WTC11 (cell line): ENCODE measurements around the gene GLS. TPM values are rescaled to one million over a fixed set of nuclear protein-coding genes. Genes with fewer than 3 reads are reported as not detected.
A peak's percentile ranks its signal among the peaks of the same experiment; 100 is the strongest.

Experiments used
- ATAC-seq: fragments of 200-7000 bp; cut with Tn5 transposase; 2 replicates; pipeline ENCODE4 v1.10.0; 2021; ENCODE audit warnings: mild to moderate bottlenecking, moderate library complexity
- CTCF ChIA-PET: fragments of 300-600 bp; sonication (Branson Sonifier 250); formaldehyde crosslinking; loops from one replicate; lab custom pipeline; 2021; ENCODE audit warnings: antibody characterized with exemption; lab: Charles Lee
- POLR2A ChIA-PET: fragments of 350-600 bp; sonication (Branson Sonifier 250); formaldehyde crosslinking; loops from one replicate; lab custom pipeline; 2021; ENCODE audit warnings: antibody characterized with exemption; lab: Charles Lee
- DNase-seq: peaks from one replicate; pipeline ENCODE4 v3.0.0; 2021; ENCODE audit warnings: low spot score
- H3K27ac Mint-ChIP-seq: 2 replicates; pipeline ENCODE4 v1.8.0; 2021; ENCODE audit warnings: mixed read lengths
- H3K27me3 Mint-ChIP-seq: 2 replicates; pipeline ENCODE4 v1.8.0; 2021; ENCODE audit warnings: low read depth, mild to moderate bottlenecking, moderate library complexity, mixed read lengths
- H3K36me3 Mint-ChIP-seq: 2 replicates; pipeline ENCODE4 v1.8.0; 2021; ENCODE audit warnings: mixed read lengths
- H3K4me1 Mint-ChIP-seq: 2 replicates; pipeline ENCODE4 v1.8.0; 2022; ENCODE audit warnings: mixed read lengths
- H3K4me3 Mint-ChIP-seq: 2 replicates; pipeline ENCODE4 v1.8.0; 2021; ENCODE audit warnings: mild to moderate bottlenecking, moderate library complexity, mixed read lengths
- H3K9me3 Mint-ChIP-seq: 2 replicates; pipeline ENCODE4 v1.8.0; 2021; ENCODE audit warnings: mixed read lengths
- ESRRA ChIP-seq: sonication (generic); formaldehyde crosslinking; IDR thresholded peaks from 2 replicates; pipeline ENCODE4 v1.8.1; 2022; ENCODE audit warnings: mild to moderate bottlenecking, missing genetic modification reagents, borderline replicate concordance
- HMGXB4 ChIP-seq: sonication (generic); formaldehyde crosslinking; IDR thresholded peaks from 2 replicates; pipeline ENCODE4 v1.8.1; 2023; ENCODE audit warnings: mild to moderate bottlenecking, moderate library complexity, missing genetic modification reagents
- JAZF1 ChIP-seq: fragments of 250-450 bp; sonication (Bioruptor Pico); IDR thresholded peaks from 2 replicates; pipeline ENCODE4 v1.9.0; 2021; ENCODE audit warnings: moderate library complexity, mild to moderate bottlenecking, inconsistent platforms
- JUN ChIP-seq: sonication (generic); formaldehyde crosslinking; IDR thresholded peaks from 2 replicates; pipeline ENCODE4 v1.8.0; 2023; ENCODE audit warnings: mild to moderate bottlenecking, missing genetic modification reagents
- MLX ChIP-seq: sonication (generic); formaldehyde crosslinking; IDR thresholded peaks from 2 replicates; pipeline ENCODE4 v1.8.1; 2023; ENCODE audit warnings: mild to moderate bottlenecking, missing genetic modification reagents, moderate library complexity
- PRRX2 ChIP-seq: fragments of 250-450 bp; sonication (Bioruptor Pico); IDR thresholded peaks from 2 replicates; pipeline ENCODE4 v1.8.0; 2021; ENCODE audit warnings: mild to moderate bottlenecking
- RELA ChIP-seq: sonication (generic); formaldehyde crosslinking; IDR thresholded peaks from 2 replicates; pipeline ENCODE4 v1.8.1; 2022; ENCODE audit warnings: missing genetic modification reagents, mild to moderate bottlenecking, borderline replicate concordance
- RORB ChIP-seq: fragments of 250-450 bp; sonication (Bioruptor Pico); IDR thresholded peaks from 2 replicates; pipeline ENCODE4 v1.9.0; 2021; ENCODE audit warnings: mild to moderate bottlenecking
- SMAD4 ChIP-seq: sonication (generic); formaldehyde crosslinking; IDR thresholded peaks from 2 replicates; pipeline ENCODE4 v1.8.0; 2022; ENCODE audit warnings: mild to moderate bottlenecking, missing genetic modification reagents
- SP1 ChIP-seq: sonication (generic); formaldehyde crosslinking; conservative IDR thresholded peaks from 2 replicates; pipeline ENCODE4 v1.8.1; 2022; ENCODE audit warnings: missing genetic modification reagents
- TEAD4 ChIP-seq: sonication (generic); formaldehyde crosslinking; IDR thresholded peaks from 2 replicates; pipeline ENCODE4 v1.8.0; 2022; ENCODE audit warnings: mild to moderate bottlenecking, missing genetic modification reagents
- TP53 ChIP-seq: sonication (generic); formaldehyde crosslinking; IDR thresholded peaks from 2 replicates; pipeline ENCODE4 v1.8.1; 2023; ENCODE audit warnings: mild to moderate bottlenecking, missing genetic modification reagents
- ZNF232 ChIP-seq: sonication (generic); formaldehyde crosslinking; IDR thresholded peaks from 2 replicates; pipeline ENCODE4 v1.8.0; 2022; ENCODE audit warnings: mild to moderate bottlenecking, missing genetic modification reagents
- ZNF416 ChIP-seq: fragments of 250-450 bp; sonication (Bioruptor Pico); IDR thresholded peaks from 2 replicates; pipeline ENCODE4 v1.9.0; 2021; ENCODE audit warnings: mild to moderate bottlenecking, inconsistent platforms
- total RNA-seq: library from RNA; stranded (reverse); gene quantifications from 3 replicates; pipeline ENCODE4 v1.2.3, GENCODE V29; 2021
- TF ChIP-seq, protein P1 (sequence below): sonication (generic); formaldehyde crosslinking; IDR thresholded peaks from 2 replicates; pipeline ENCODE4 v1.8.0; 2022; ENCODE audit warnings: mild to moderate bottlenecking, missing genetic modification reagents
- TF ChIP-seq, protein P2 (sequence below): fragments of 250-450 bp; sonication (Bioruptor Pico); IDR thresholded peaks from 2 replicates; pipeline ENCODE4 v1.9.0; 2021; ENCODE audit warnings: mild to moderate bottlenecking
- TF ChIP-seq, protein P3 (sequence below): sonication (generic); formaldehyde crosslinking; IDR thresholded peaks from 2 replicates; pipeline ENCODE4 v1.8.0; 2022; ENCODE audit warnings: mild to moderate bottlenecking, missing genetic modification reagents
- TF ChIP-seq, protein P4 (sequence below): sonication (generic); formaldehyde crosslinking; IDR thresholded peaks from 2 replicates; pipeline ENCODE4 v1.8.1; 2023; ENCODE audit warnings: mild to moderate bottlenecking, missing genetic modification reagents
- TF ChIP-seq, protein P5 (sequence below): sonication (generic); formaldehyde crosslinking; IDR thresholded peaks from 2 replicates; pipeline ENCODE4 v1.8.1; 2022; ENCODE audit warnings: missing genetic modification reagents, borderline replicate concordance
- TF ChIP-seq, protein P6 (sequence below): fragments of 250-450 bp; sonication (Bioruptor Pico); IDR thresholded peaks from 2 replicates; pipeline ENCODE4 v1.9.0; 2021; ENCODE audit warnings: mild to moderate bottlenecking

The GLS gene
- total RNA-seq, 1 experiment from 2014 or later: 115 TPM

DNA sequence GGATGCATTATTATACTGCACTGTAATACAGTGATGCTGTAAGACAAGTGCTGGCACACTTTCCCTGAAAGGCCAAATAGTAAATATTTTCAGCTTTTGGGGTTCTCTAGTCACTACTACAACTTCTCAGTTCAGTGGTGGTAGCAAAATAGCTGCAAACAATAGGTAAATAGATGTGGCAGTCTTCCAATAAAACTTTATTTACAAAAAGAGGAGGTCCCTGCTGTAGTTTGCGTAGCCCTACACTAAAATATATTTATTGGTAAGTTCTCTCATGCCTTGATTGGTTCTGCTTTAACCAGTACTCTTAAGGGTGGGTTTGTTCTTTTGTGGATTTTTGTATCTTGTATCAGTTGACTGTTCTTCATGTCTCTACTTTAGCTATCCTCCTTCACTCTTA, 7.8 kb downstream of the GLS start:
- ChIA-PET POLR2A (no interaction called here), CTCF (interaction anchor here (1.0 to 1.6 kb wide), 2 partner anchors 31 to 38 kb away, joined by 5 read pairs; no protein-coding TSS in a partner anchor)
- H3K4me1 Mint-ChIP-seq: peaks cover 56% of the 10 kb centered on the region
- no peak for ATAC-seq
- TF ChIP-seq RELA (CRISPR knock-in tag) (no peak), SP1 (no peak), TP53 (CRISPR knock-in tag) (no peak), JUN (CRISPR knock-in tag) (no peak), SMAD4 (CRISPR knock-in tag) (no peak), JAZF1 (CRISPR knock-in tag) (no peak), ZNF416 (no peak), HMGXB4 (CRISPR knock-in tag) (no peak), ESRRA (CRISPR knock-in tag) (no peak)
- TF ChIP-seq, protein P1, sequence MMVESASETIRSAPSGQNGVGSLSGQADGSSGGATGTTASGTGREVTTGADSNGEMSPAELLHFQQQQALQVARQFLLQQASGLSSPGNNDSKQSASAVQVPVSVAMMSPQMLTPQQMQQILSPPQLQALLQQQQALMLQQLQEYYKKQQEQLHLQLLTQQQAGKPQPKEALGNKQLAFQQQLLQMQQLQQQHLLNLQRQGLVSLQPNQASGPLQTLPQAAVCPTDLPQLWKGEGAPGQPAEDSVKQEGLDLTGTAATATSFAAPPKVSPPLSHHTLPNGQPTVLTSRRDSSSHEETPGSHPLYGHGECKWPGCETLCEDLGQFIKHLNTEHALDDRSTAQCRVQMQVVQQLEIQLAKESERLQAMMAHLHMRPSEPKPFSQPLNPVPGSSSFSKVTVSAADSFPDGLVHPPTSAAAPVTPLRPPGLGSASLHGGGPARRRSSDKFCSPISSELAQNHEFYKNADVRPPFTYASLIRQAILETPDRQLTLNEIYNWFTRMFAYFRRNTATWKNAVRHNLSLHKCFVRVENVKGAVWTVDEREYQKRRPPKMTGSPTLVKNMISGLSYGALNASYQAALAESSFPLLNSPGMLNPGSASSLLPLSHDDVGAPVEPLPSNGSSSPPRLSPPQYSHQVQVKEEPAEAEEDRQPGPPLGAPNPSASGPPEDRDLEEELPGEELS (CRISPR knock-in tag): no peak
- TF ChIP-seq, protein P2, sequence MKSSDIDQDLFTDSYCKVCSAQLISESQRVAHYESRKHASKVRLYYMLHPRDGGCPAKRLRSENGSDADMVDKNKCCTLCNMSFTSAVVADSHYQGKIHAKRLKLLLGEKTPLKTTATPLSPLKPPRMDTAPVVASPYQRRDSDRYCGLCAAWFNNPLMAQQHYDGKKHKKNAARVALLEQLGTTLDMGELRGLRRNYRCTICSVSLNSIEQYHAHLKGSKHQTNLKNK (CRISPR knock-in tag): no peak
- TF ChIP-seq, protein P3, sequence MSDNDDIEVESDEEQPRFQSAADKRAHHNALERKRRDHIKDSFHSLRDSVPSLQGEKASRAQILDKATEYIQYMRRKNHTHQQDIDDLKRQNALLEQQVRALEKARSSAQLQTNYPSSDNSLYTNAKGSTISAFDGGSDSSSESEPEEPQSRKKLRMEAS (CRISPR knock-in tag): no peak
- TF ChIP-seq, all 79 proteins: peak for 0
- no peak for DNase-seq
- H3K36me3 Mint-ChIP-seq: peaks cover 4% of the 10 kb centered on the region
- no peaks in the 10 kb centered on the region for H3K9me3 Mint-ChIP-seq
- H3K27ac Mint-ChIP-seq: 0 out of 2 replicates have a peak overlapping the region, but pooled peaks have one; percentile 5
- H3K27me3 Mint-ChIP-seq: no peaks in the 10 kb centered on the region
- 0 out of 2 replicates have a peak overlapping the region, but pooled peaks have one; percentile 2 for H3K4me3 Mint-ChIP-seq

DNA sequence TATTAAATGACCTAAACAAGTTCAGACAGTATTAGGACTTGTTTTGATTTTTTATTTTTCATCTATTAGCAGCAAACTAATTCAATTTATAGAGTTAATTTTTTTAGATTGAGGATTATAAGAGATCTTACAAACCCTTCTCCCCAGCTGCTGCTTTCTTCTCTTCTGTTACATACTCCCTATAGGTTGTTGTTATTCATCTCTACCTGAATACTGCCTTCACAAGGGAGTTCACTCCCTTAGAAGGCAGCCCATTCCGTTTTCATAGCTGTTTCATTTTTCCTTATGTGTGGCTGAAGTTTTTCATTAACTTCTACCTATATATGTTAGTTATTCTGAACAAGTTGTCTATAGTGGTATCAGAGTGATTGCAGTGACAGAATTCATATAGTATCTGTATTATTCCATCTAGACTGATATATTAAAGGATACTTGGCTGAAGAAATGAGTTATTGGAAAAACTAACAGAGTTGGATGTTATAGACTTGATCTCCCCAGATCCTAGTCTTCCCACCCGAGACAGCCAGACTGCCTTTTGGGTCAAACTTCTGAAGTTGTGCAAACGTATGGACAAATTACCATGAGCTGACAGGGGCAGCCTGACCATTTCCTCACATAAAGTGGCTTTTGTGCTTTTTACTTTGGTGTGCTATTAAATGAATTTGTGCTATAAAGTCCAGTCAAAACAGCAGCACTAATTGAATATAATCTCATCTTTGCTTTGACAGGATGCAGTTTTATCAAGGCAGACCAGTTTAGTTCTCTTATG, 8.7 kb downstream of the GLS start:
- POLR2A ChIA-PET: no interaction called here

More for the DNA sequence above, 8.7 kb downstream of the GLS start:
- Mint-ChIP-seq H3K36me3 (peaks cover 5% of the 10 kb centered on the region), H3K27ac (peak overlapping the region; percentile 44; the same call in 1 of the 2 replicates), H3K27me3 (no peaks in the 10 kb centered on the region), H3K9me3 (no peaks in the 10 kb centered on the region), H3K4me3 (no peak overlapping the region), H3K4me1 (peaks cover 47% of the 10 kb centered on the region)
- TF ChIP-seq, protein P3 (CRISPR knock-in tag): no peak
- no peak for TF ChIP-seq TEAD4
- TF ChIP-seq, protein P4, sequence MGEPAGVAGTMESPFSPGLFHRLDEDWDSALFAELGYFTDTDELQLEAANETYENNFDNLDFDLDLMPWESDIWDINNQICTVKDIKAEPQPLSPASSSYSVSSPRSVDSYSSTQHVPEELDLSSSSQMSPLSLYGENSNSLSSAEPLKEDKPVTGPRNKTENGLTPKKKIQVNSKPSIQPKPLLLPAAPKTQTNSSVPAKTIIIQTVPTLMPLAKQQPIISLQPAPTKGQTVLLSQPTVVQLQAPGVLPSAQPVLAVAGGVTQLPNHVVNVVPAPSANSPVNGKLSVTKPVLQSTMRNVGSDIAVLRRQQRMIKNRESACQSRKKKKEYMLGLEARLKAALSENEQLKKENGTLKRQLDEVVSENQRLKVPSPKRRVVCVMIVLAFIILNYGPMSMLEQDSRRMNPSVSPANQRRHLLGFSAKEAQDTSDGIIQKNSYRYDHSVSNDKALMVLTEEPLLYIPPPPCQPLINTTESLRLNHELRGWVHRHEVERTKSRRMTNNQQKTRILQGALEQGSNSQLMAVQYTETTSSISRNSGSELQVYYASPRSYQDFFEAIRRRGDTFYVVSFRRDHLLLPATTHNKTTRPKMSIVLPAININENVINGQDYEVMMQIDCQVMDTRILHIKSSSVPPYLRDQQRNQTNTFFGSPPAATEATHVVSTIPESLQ (CRISPR knock-in tag): no peak
- no peak for TF ChIP-seq RORB
- TF ChIP-seq, protein P5, sequence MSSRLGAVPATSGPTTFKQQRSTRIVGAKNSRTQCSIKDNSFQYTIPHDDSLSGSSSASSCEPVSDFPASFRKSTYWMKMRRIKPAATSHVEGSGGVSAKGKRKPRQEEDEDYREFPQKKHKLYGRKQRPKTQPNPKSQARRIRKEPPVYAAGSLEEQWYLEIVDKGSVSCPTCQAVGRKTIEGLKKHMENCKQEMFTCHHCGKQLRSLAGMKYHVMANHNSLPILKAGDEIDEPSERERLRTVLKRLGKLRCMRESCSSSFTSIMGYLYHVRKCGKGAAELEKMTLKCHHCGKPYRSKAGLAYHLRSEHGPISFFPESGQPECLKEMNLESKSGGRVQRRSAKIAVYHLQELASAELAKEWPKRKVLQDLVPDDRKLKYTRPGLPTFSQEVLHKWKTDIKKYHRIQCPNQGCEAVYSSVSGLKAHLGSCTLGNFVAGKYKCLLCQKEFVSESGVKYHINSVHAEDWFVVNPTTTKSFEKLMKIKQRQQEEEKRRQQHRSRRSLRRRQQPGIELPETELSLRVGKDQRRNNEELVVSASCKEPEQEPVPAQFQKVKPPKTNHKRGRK (CRISPR knock-in tag): no peak
- TF ChIP-seq, protein P6, sequence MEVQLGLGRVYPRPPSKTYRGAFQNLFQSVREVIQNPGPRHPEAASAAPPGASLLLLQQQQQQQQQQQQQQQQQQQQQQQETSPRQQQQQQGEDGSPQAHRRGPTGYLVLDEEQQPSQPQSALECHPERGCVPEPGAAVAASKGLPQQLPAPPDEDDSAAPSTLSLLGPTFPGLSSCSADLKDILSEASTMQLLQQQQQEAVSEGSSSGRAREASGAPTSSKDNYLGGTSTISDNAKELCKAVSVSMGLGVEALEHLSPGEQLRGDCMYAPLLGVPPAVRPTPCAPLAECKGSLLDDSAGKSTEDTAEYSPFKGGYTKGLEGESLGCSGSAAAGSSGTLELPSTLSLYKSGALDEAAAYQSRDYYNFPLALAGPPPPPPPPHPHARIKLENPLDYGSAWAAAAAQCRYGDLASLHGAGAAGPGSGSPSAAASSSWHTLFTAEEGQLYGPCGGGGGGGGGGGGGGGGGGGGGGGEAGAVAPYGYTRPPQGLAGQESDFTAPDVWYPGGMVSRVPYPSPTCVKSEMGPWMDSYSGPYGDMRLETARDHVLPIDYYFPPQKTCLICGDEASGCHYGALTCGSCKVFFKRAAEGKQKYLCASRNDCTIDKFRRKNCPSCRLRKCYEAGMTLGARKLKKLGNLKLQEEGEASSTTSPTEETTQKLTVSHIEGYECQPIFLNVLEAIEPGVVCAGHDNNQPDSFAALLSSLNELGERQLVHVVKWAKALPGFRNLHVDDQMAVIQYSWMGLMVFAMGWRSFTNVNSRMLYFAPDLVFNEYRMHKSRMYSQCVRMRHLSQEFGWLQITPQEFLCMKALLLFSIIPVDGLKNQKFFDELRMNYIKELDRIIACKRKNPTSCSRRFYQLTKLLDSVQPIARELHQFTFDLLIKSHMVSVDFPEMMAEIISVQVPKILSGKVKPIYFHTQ (CRISPR knock-in tag): no peak
- TF ChIP-seq PRRX2 (CRISPR knock-in tag): no peak
- TF ChIP-seq MLX (CRISPR knock-in tag): no peak
- no peak for TF ChIP-seq ZNF232 (CRISPR knock-in tag)
- DNase-seq (no peak), ATAC-seq (peak; percentile 62)
- CTCF ChIA-PET: interaction anchor here (1.0 to 1.6 kb wide), 2 partner anchors 32 to 39 kb away, joined by 5 read pairs; no protein-coding TSS in a partner anchor
